HG02938 (cell line): ENCODE data around the gene ACVR2B.
A peak's percentile ranks its signal among the peaks of the same experiment; 100 is the strongest.

Experiments used
- ATAC-seq: cut with Tn5 transposase; IDR thresholded peaks from one replicate; pipeline ENCODE4 v1.9.1; 2021; ENCODE audit warnings: mild to moderate bottlenecking, moderate library complexity; ENCODE audit not compliant: unreplicated experiment

ACVR2B gene

DNA sequence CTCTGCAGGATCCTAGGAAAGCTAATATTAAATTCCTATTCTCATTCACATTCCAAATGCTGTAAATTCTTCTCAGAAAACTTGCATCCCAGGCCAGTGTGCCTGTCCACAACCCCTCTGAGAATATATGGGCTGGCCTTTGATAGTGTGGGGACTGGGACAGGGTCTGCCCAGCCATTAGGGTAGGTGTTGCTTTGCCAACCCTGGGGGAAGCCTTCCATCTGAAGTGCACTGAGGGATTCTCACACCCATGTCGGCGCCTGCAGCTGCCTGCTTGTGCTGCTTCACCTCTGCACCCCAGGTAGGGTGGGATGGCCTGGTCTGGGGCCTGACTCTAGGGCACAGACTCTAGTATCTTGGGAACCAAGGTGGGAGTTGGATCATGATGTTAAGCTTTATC, 27.2 kb downstream of the ACVR2B start:
- ATAC-seq = no peak

- no peak for ATAC-seq
Observed at GRCh38 chr3:38482951-38483350, 29.3 kb downstream of the ACVR2B start.

GRCh38 chr3:38487323-38487722, 33.6 kb downstream of the ACVR2B start:
- ATAC-seq = peak; percentile 82

GRCh38 chr3:38488949-38489348, 35.3 kb downstream of the ACVR2B start:
- ATAC-seq = no peak

GRCh38 chr3:38489766-38490165, 36.1 kb downstream of the ACVR2B start:
- ATAC-seq = no peak

DNA sequence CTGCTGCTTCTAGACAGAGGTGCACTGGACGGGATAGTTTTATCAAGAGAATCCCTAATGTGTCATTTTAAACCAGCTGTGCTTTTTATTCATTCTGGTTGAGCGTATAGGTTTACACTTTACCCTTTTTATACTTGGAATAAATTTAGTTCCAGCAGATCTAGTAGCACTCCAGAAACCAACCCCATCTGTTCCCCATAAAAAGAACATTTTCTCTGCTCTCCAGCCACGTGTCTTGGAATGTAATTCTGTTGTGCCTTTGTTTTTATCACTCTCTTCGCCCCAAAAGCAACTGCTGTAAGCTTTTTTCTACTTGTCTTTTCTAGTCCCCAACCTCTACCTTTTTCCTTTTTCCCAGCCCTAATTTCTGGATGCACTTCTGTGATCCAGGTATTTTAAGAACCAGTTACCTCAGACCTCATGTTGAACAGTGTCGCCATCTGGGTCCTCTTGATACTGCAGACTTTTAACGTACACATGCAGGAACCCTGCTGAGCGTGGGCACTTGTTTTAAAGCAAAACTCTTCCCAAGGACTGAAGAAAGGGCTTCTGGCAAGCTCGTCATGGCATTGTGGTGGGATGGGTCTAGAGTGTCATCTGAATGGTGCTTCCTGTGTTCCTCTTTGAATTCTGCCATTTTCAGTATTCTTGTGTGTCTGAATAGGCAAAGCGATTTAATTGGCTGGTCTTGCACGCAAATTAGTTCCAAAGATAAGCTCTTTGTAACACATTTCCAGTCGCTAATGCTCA, 36.8 kb downstream of the ACVR2B start:
- ATAC-seq = no peak

DNA sequence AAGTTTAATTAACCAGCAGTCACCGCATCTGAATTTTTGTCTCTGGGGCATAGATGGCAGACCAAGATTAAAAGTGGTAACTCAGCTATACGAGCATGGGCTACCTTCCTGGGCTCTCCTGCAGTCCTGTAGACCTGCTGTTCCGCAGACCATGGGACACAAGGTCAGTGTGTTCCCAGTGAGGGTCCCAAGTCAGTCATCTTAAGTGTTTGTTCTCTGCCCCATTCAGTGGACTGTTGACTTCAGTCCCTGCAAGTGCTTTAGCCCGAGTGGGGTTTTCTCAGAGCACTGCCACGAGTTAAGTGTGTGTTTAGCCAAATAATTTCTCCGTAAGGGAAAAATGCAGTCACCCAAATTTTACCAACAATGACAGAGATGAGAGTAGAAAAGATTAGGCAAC, 37.5 kb downstream of the ACVR2B start:
- no peak for ATAC-seq

- ATAC-seq = no peak
Observed at GRCh38 chr3:38493031-38493430, 39.3 kb downstream of the ACVR2B start.

DNA sequence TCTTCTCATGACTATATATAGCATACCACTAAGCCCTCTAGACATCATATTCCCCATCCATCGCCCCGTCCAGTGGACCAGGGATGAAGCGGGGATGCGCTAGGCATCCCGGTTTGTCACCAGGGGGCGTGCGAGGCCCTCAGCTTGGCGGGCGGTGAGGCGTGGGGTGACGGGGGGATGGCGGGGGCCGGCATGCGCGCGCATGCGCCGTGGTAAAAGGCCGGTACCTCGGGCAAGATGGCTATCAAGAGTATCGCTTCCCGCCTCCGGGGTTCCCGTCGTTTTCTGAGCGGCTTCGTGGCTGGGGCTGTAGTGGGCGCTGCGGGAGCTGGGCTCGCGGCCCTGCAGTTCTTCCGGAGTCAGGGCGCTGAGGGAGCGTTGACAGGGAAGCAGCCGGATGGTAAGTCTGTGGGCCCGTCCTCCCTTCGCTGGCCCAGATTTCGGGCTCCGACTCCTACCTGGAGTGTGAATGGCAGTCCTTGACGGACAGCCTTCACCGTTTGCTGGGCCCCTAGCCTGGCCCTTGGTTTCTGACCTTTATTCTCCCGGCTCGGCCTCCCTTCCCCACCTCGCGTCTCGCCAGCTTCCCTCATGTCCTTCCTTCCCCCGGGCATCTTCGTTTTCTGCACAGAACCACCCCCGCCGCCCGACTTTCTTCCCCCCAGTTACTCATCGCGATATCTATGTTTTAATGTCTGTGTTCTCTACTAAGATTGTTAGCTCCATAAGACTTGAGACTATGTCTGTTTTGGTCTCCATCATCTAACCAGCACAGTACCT, 42.6 kb downstream of the ACVR2B start, which contains the start of gene EXOG:
Gene EXOG (plus strand): TSS at position 210 of the 780 bp plus-strand sequence. CDS start 28 bp downstream, at position 238.
- ATAC-seq = peak; percentile 81

DNA sequence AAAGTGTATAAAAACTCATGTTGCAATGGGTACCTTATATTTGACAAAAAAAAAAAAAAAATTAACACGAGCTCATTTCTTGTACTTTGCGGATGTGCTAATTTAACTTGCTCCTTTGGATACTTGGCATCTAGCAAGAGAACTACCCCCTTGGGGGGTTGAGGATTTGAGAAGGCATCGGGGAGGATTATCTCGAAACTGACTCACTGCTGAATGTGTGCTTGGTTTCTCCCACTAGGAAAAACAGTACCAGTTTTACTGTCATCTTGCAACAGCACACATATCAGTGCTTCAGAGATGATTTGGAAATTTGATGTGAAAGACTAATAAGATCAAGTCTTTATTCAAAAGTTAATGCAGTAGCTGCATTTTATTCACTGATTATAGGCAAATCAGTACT, 43.3 kb downstream of the ACVR2B start:
- ATAC-seq = no peak

- ATAC-seq = no peak
Observed at GRCh38 chr3:38500688-38501417, 47.2 kb downstream of the ACVR2B start.

DNA sequence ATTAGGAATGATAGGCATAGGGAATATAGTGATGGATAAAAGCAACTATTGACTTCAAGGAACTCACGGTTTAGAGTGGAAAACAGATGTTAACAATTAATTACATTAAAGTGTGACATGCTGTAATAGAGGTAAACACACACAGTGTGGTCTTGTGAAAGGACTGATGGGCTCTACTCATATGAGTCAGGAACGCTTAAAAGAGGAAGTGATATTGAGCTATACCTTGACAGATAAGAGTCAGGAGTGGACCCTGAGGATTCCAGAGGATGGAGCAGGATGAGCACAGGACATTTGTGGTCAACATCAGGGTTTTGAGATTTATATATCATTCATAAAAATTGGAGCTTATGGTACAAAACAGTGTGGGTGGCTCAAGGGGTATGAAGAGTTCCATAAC, 53.4 kb downstream of the ACVR2B start:
- peak; percentile 99 for ATAC-seq

DNA sequence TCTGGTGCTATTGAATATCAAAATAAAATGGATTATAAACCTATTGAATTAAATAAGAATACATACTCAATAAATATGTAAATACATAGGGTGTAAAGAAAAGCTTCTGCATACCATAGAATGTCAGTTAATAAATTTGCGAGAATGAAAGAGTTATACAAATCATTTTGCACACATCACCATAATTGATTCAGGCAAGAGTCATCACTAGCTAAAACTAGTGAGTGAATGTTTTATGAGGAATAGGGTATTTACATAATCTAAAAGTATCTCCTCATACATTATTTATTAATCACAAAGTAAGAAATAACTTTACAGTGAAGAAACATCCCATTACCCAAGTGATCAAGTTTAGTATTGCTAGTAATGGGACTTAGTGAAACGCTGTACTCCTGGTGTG, 56.0 kb downstream of the ACVR2B start:
- no peak for ATAC-seq

DNA sequence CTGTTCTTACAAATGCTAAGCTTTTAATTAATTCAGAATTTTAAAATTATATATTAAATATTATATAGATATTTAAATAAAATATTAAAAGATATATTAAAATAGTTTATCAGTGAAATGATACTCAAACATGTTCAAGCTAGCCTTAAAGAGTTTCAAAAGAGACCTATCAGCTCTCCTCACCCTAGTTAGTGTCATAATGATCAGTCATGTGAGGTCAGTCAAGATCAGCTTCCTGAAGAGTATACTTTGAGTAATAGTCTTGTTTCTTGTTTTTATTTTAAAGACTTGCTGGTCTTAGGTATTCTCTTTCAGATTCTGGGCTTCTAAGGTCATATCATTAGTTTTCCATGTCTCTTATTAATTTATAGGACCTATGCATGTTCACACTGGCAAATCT, 56.9 kb downstream of the ACVR2B start:
- ATAC-seq = no peak

DNA sequence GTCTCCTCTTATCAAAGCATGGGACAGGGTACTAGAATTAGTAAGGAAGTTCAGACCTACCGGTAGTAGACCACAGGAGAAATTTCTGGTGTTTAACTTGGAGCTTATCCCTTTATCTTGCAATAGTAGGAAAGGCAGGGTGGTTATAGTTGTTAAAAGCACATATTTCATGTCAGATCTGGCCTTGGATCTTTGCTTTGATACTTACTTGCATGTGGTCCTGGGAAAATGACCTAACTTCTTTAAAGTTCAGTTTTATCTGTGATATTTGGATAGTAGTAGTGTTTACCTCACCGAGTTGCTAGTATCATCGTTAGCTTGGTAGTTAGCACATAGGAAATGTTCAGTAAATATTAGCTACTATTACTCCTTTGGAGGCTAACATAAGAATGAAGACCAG, 57.9 kb downstream of the ACVR2B start:
- ATAC-seq = no peak

- no peak for ATAC-seq
Observed at GRCh38 chr3:38515367-38515766, 61.7 kb downstream of the ACVR2B start.

GRCh38 chr3:38516669-38517068, 63.0 kb downstream of the ACVR2B start:
- ATAC-seq = no peak

DNA sequence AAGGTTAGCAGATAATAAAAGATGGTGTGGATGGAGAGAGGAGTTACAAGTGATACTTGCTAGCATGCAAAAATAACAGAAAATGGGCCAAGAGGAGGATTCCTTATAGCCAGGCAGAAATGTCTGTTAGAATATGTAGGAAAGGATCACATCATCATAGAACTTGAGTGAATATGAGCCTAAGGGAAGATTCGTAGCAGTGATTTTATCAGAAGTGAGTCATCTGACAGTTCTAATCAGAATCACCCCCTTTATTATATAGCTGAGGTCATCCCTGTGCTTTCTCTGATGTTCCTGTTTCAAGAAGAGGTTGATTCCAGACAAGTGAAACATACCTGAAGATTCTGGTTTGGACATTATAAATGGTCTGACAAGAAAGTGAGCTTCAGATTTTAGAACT, 65.3 kb downstream of the ACVR2B start:
- ATAC-seq = no peak

DNA sequence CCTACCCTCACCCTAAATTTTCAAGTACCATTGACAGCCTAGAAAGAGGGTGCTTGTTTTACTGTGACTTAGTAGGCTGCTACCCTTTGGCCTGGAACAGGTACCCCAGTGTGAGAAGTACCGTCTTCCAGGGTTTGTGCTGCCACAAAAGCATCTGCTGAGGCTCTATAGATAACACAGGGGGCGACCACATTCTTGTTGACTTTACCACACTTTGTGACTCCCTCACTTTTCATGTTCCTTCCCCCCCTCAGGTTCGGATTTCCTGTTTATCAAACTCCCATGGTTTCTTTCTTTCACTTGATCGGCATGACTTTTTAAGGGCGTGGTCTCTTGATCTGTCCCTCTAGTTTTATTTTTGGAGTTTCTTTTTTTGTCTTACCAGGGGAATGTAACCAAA, 66.0 kb downstream of the ACVR2B start:
- ATAC-seq = no peak

DNA sequence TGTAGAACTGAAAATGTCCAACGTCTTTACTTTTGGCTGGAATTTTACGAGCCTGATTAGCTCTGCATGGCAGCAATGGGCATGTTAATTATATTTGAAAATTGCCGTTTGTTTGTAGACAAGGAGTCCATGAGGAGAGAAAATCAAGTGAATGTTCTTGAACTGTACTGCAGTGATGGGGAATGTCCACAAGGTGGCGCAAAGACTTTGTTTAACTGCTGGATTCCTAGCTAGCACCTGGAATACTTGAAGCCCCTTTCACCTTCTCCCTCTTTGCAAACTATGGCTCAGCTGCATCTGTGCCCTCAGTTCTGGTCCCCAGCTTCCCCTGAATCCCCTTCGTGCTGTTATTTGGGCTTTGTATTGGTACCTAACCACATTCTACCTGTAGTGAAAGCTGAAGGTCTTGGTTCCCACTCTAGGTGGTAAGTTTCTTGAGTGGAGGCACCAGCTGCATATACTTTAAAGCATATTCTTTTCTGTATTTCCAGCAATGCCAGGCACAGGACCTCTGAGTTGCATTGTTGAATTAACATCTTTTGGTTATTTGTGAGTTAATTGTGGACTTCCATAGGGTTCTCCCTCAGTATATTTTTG, 67.8 kb downstream of the ACVR2B start:
- ATAC-seq = no peak

- ATAC-seq = no peak
Observed at GRCh38 chr3:38522002-38522401, 68.3 kb downstream of the ACVR2B start.
